Vagina (tissue), 2 donors: ENCODE data around the gene C7orf33.

Experiments used
- POLR2A ChIP-seq, 2 donors: fragments of 450-650 bp; IDR thresholded peaks; one replicate each; pipeline ENCODE4 v1.6.1; 2017; ENCODE audit warnings: antibody characterized with exemption in 2 of 2, mild to moderate bottlenecking in 2 of 2, moderate library complexity in 2 of 2
- TF ChIP-seq, protein P1 (sequence below), 3 experiments: fragments of 450-650 bp in 2 of 3; fragments of 200-600 bp in 1 of 3; sonication (generic) in 1 of 3; IDR thresholded peaks; one replicate each; pipeline ENCODE4 v1.5.1; 2017 to 2019; ENCODE audit warnings: antibody characterized with exemption in 3 of 3, mild to moderate bottlenecking in 2 of 3, moderate library complexity in 2 of 3

GRCh38 chr7:148571381-148571780, 19.2 kb upstream of the C7orf33 start:
- TF ChIP-seq, protein P1, sequence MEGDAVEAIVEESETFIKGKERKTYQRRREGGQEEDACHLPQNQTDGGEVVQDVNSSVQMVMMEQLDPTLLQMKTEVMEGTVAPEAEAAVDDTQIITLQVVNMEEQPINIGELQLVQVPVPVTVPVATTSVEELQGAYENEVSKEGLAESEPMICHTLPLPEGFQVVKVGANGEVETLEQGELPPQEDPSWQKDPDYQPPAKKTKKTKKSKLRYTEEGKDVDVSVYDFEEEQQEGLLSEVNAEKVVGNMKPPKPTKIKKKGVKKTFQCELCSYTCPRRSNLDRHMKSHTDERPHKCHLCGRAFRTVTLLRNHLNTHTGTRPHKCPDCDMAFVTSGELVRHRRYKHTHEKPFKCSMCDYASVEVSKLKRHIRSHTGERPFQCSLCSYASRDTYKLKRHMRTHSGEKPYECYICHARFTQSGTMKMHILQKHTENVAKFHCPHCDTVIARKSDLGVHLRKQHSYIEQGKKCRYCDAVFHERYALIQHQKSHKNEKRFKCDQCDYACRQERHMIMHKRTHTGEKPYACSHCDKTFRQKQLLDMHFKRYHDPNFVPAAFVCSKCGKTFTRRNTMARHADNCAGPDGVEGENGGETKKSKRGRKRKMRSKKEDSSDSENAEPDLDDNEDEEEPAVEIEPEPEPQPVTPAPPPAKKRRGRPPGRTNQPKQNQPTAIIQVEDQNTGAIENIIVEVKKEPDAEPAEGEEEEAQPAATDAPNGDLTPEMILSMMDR (IDR thresholded peaks at IDR 0.05) = no peak
- TF ChIP-seq POLR2A (IDR thresholded peaks at IDR 0.05) = no peak
